Keratinocyte (primary cell): ENCODE data around the gene OR13J1. TPM values are rescaled to one million over a fixed set of nuclear protein-coding genes. Genes with fewer than 3 reads are reported as not detected.

Source experiments
- DNase-seq: peaks from one replicate; pipeline ENCODE4 v3.0.0-alpha.2; 2011; ENCODE audit warnings: low read depth, missing footprints, low spot score
- FAIRE-seq: peaks from 2 replicates; lab custom pipeline; 2011; peaks lifted over from hg19 to GRCh38; lab: Jason Lieb, UNC
- H2AFZ ChIP-seq: 2 replicates; pipeline ENCODE4 v1.6.0; 2012; ENCODE audit warnings: low read length, control low read depth, inconsistent platforms; ENCODE audit not compliant: control insufficient read depth
- H3K27ac ChIP-seq: 2 replicates; pipeline ENCODE4 v1.5.1; 2011; ENCODE audit warnings: low read length; ENCODE audit not compliant: control insufficient read depth, insufficient read depth
- H3K27me3 ChIP-seq: 3 replicates; pipeline ENCODE4 v1.6.0; 2011; ENCODE audit warnings: low read length; ENCODE audit not compliant: control insufficient read depth, insufficient read depth; ENCODE audit errors: extremely low read depth
- H3K36me3 ChIP-seq, 2 experiments: 2 replicates in 1 of 2; 3 replicates in 1 of 2; pipeline ENCODE4 v1.5.1; 2011; ENCODE audit warnings: low read length in 2 of 2, mild to moderate bottlenecking in 1 of 2; ENCODE audit not compliant: control insufficient read depth in 2 of 2, insufficient read depth in 2 of 2; ENCODE audit errors: extremely low read depth in 1 of 2
- H3K4me1 ChIP-seq: 3 replicates; pipeline ENCODE4 v1.5.1; 2011; ENCODE audit warnings: low read length; ENCODE audit not compliant: control insufficient read depth, insufficient read depth; ENCODE audit errors: extremely low read depth
- H3K4me2 ChIP-seq: 3 replicates; pipeline ENCODE4 v1.6.0; 2011; ENCODE audit warnings: low read depth, low read length; ENCODE audit not compliant: control insufficient read depth, insufficient read depth; ENCODE audit errors: extremely low read depth
- H3K4me3 ChIP-seq, 3 experiments: fragments of 200-600 bp in 1 of 3; sonication (generic) in 1 of 3; 2 replicates in 2 of 3; 3 replicates in 1 of 3; pipeline ENCODE4 v1.5.1; 2011 to 2016; ENCODE audit warnings: low read length in 3 of 3, mild to moderate bottlenecking in 3 of 3, control low read depth in 2 of 3, inconsistent platforms in 1 of 3, low read depth in 1 of 3, mixed read lengths in 1 of 3, mixed run types in 1 of 3, moderate library complexity in 1 of 3; ENCODE audit not compliant: control insufficient read depth in 2 of 3, insufficient read depth in 2 of 3; ENCODE audit errors: extremely low read depth in 1 of 3
- H3K79me2 ChIP-seq: 2 replicates; pipeline ENCODE4 v1.6.0; 2012; ENCODE audit warnings: low read length; ENCODE audit not compliant: control insufficient read depth, insufficient read depth
- H3K9ac ChIP-seq: 3 replicates; pipeline ENCODE4 v1.6.0; 2011; ENCODE audit warnings: low read length; ENCODE audit not compliant: control insufficient read depth, insufficient read depth; ENCODE audit errors: extremely low read depth
- H3K9me1 ChIP-seq: 3 replicates; pipeline ENCODE4 v1.6.0; 2011; ENCODE audit warnings: low read length; ENCODE audit not compliant: control insufficient read depth, insufficient read depth; ENCODE audit errors: extremely low read depth
- H3K9me3 ChIP-seq: 2 replicates; pipeline ENCODE4 v1.5.1; 2012; ENCODE audit warnings: low read depth, low read length; ENCODE audit not compliant: control insufficient read depth
- H4K20me1 ChIP-seq: 3 replicates; pipeline ENCODE4 v1.6.0; 2011; ENCODE audit warnings: low read length; ENCODE audit not compliant: control insufficient read depth, insufficient read depth; ENCODE audit errors: extremely low read depth
- CTCF ChIP-seq, 3 experiments: IDR thresholded peaks in 1 of 3; conservative IDR thresholded peaks in 1 of 3; optimal IDR thresholded peaks in 1 of 3; 2 replicates in 2 of 3; 3 replicates in 1 of 3; pipeline versions ENCODE3 to v1.5.1; 2011; ENCODE audit warnings: low read length in 3 of 3, mild to moderate bottlenecking in 3 of 3, moderate library complexity in 2 of 3, control low read depth in 1 of 3, inconsistent platforms in 1 of 3; ENCODE audit not compliant: insufficient read depth in 2 of 3; ENCODE audit errors: extremely low read depth in 1 of 3
- EZH2 ChIP-seq: IDR thresholded peaks from one replicate; pipeline ENCODE4 v1.6.1; 2012; ENCODE audit warnings: inconsistent platforms, mild to moderate bottlenecking, low read length, moderate library complexity
- dilution Hi-C: fragments of 300-500 bp; cut with MboI; formaldehyde crosslinking; loops from one replicate; pipeline ENCODE4 v1.7.0; 2020; ENCODE audit warnings: low sequenced_read_pairs; ENCODE audit not compliant: extremely low pct_ligation_motif_present
- polyA plus RNA-seq, 5 experiments: library from polyadenylated mRNA; depleted of rRNA in 3 of 5; stranded (reverse) in 3 of 5; stranded (forward) in 1 of 5; unstranded in 1 of 5; fragments of >200 nt; gene quantifications; 1 replicate in 1 of 5; 2 replicates in 3 of 5; 3 replicates in 1 of 5; pipeline versions ENCODE4 v1.2.1 to v1.2.3, GENCODE V29; 2011 to 2012; ENCODE audit warnings: missing spikeins in 2 of 5, low read depth in 1 of 5, low replicate concordance in 1 of 5

The OR13J1 gene
- polyA plus RNA-seq, 1 donor (not counting 4 experiments of a cell fraction or from before 2014, with no cell fraction given) = not detected

DNA sequence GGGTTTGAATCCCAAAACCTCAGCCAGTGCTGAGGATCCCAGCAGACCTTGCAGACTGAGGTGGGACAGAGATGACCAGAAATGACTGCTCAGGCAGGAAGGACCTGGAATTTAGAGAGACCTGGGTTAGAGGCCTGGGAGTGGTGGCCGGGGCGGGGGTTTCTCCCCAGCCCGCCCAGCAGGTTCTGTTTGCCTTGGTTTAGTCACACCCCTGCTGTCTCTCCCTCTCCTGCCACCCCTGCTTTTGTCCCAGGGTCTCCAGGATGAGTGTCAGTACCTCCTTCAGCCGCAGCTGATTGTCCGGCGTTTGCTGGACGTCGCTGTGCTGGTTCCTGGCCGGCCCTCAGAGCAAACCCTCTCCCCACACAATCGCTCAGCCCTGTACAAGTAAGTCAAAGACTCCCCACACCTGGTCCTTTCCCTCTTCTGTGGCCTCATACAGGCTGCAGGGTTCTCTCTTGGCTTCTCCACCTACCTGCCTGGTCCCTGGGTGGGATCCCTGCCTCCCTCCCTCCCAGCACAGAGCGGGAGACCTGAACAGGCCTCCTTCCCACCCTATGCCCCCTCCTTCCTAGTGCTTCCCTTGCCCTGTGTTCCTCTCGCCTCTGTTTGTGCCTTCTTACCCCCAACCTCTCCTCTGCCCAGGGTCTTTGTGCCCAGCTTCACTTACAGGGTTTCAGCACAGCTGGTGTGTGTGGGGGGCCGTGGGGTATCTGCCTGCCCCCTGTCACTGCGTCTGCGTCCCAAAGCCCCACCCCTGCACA, 29.1 kb downstream of the OR13J1 start:
- FAIRE-seq (no peak), DNase-seq (no peak)
- no peaks in the 10 kb centered on the region for H3K79me2 ChIP-seq
- no peaks in the 10 kb centered on the region for H3K9me3 ChIP-seq
- no peak overlapping the region for H3K27ac ChIP-seq
- H3K9me1 ChIP-seq = peaks cover 2% of the 10 kb centered on the region
- dilution Hi-C loops = no loop called here
- no peak overlapping the region for H3K9ac ChIP-seq
- H2AFZ ChIP-seq = no peak overlapping the region
- H3K36me3 ChIP-seq = no peaks in the 10 kb centered on the region
- TF ChIP-seq EZH2 (no peak), CTCF (optimal IDR thresholded peaks at IDR 0.05 in 1 of 3, IDR thresholded peaks at IDR 0.05 in 1 of 3, conservative IDR thresholded peaks at IDR 0.05 in 1 of 3; ENCODE audit: extremely low read depth in 1 of 3, insufficient read depth in 2 of 3, low read length in 3 of 3) (no peak)
- no peaks in the 10 kb centered on the region for H3K27me3 ChIP-seq
- no peaks in the 10 kb centered on the region for H4K20me1 ChIP-seq
- H3K4me3 ChIP-seq = no peak overlapping the region
- peaks cover 22% of the 10 kb centered on the region for H3K4me1 ChIP-seq
- H3K4me2 ChIP-seq = no peak overlapping the region

DNA sequence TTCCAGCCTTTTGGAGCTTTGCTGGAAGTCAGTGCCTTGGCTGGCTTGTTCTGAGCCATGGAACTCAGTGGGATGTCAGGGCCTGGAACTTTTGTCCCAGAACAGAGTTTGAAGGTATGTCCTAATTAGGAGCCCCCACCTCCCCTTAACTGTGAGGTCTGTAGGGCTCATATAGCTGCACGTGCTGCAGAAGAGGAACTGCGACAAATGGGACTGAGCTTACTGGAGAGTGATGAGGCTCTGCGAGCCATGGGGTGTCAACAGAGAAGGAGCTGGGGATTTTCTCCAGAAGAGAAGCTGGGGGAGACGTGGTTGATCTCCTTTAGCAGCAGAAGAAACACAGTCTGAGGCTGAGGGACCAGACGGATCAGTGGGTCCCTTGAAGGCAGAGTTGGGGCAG, 30.3 kb downstream of the OR13J1 start:
- no peaks in the 10 kb centered on the region for H3K79me2 ChIP-seq
- peaks cover 10% of the 10 kb centered on the region for H3K4me1 ChIP-seq
- H2AFZ ChIP-seq = no peak overlapping the region
- H3K4me2 ChIP-seq = no peak overlapping the region
- DNase-seq (no peak), FAIRE-seq (no peak)
- H3K27ac ChIP-seq = no peak overlapping the region
- H3K27me3 ChIP-seq = no peaks in the 10 kb centered on the region
- dilution Hi-C loops = no loop called here
- no peaks in the 10 kb centered on the region for H4K20me1 ChIP-seq
- no peak for TF ChIP-seq CTCF (optimal IDR thresholded peaks at IDR 0.05 in 1 of 3, IDR thresholded peaks at IDR 0.05 in 1 of 3, conservative IDR thresholded peaks at IDR 0.05 in 1 of 3; ENCODE audit: extremely low read depth in 1 of 3, insufficient read depth in 2 of 3, low read length in 3 of 3)
- TF ChIP-seq EZH2 = no peak
- no peak overlapping the region for H3K9ac ChIP-seq
- no peaks in the 10 kb centered on the region for H3K9me1 ChIP-seq
- H3K9me3 ChIP-seq = no peaks in the 10 kb centered on the region
- H3K36me3 ChIP-seq = no peaks in the 10 kb centered on the region
- H3K4me3 ChIP-seq = no peak overlapping the region
